Cardiac muscle cell (in vitro differentiated cells and primary cell): ENCODE results near the gene CDHR3. TPM values are rescaled to one million over a fixed set of nuclear protein-coding genes. Genes with fewer than 3 reads are reported as not detected.

Experiments used
- DNase-seq, 2 donors: peaks; one replicate each; pipeline versions ENCODE4 v3.0.0 to v3.0.0-alpha.2; 2010 to 2017; ENCODE audit warnings: low read depth in 1 of 2, low spot score in 1 of 2
- H3K27ac ChIP-seq: fragments of 200-600 bp; sonication (generic); 2 replicates; pipeline ENCODE4 v1.5.1; 2016
- H3K27me3 ChIP-seq: fragments of 200-600 bp; sonication (generic); 2 replicates; pipeline ENCODE4 v1.6.0; 2016; ENCODE audit warnings: control low read depth
- H3K36me3 ChIP-seq: fragments of 200-600 bp; sonication (generic); 2 replicates; pipeline ENCODE4 v1.5.1; 2016; ENCODE audit warnings: control low read depth
- H3K4me1 ChIP-seq: fragments of 200-600 bp; sonication (generic); 2 replicates; pipeline ENCODE4 v1.8.1; 2017; ENCODE audit warnings: low read depth, mild to moderate bottlenecking, mixed run types
- H3K4me3 ChIP-seq: fragments of 200-600 bp; sonication (generic); 2 replicates; pipeline ENCODE4 v1.5.1; 2016; ENCODE audit warnings: mild to moderate bottlenecking
- H3K9me3 ChIP-seq: fragments of 200-600 bp; sonication (generic); 2 replicates; pipeline ENCODE4 v1.5.1; 2017; ENCODE audit warnings: low read depth, mild to moderate bottlenecking, control low read depth
- polyA plus RNA-seq: library from polyadenylated mRNA; unstranded; fragments of >200 nt; fragmentation: Nextera tagmentation; extraction: Ambion mirVana; gene quantifications from 2 replicates; pipeline ENCODE4 v1.2.1, GENCODE V29; 2016
- total RNA-seq: library from RNA; depleted of rRNA; stranded (reverse); fragments of >200 nt; gene quantifications from 2 replicates; pipeline ENCODE4 v1.2.3, GENCODE V29; 2016
- TF ChIP-seq, protein P1 (sequence below): IDR thresholded peaks from 2 replicates; pipeline ENCODE4 v1.5.1; 2012; ENCODE audit warnings: low read depth, mild to moderate bottlenecking, low read length

CDHR3 gene
- total and polyA plus RNA-seq, 2 experiments from 2014 or later, result 9.3 to 12.2 TPM

DNA sequence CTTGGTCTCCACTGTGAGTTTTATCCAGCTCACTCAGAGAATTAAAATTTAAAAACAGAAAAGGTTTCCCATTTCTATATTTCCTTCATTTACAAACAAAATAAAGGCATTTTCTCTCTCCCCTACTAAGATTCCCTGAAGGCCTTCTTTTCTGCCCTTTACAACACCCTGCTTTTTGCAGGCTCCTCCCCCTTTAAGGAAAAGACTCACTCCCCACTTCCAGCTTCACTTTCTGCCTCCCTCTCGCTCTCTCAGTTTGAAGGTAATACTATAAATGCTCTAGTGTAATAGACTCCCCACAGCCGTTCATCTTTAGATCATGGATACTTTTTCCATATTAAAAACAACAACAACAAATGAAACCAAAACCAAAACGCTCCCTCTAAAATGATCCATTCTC is 53.3 kb downstream of the CDHR3 start:
- Histone ChIP-seq H3K9me3 (no peaks in the 10 kb centered on the region), H3K27me3 (no peaks in the 10 kb centered on the region), H3K27ac (no peak overlapping the region), H3K36me3 (no peaks in the 10 kb centered on the region), H3K4me3 (no peak overlapping the region), H3K4me1 (peaks cover 18% of the 10 kb centered on the region)
- no peak for DNase-seq
- TF ChIP-seq, protein P1, sequence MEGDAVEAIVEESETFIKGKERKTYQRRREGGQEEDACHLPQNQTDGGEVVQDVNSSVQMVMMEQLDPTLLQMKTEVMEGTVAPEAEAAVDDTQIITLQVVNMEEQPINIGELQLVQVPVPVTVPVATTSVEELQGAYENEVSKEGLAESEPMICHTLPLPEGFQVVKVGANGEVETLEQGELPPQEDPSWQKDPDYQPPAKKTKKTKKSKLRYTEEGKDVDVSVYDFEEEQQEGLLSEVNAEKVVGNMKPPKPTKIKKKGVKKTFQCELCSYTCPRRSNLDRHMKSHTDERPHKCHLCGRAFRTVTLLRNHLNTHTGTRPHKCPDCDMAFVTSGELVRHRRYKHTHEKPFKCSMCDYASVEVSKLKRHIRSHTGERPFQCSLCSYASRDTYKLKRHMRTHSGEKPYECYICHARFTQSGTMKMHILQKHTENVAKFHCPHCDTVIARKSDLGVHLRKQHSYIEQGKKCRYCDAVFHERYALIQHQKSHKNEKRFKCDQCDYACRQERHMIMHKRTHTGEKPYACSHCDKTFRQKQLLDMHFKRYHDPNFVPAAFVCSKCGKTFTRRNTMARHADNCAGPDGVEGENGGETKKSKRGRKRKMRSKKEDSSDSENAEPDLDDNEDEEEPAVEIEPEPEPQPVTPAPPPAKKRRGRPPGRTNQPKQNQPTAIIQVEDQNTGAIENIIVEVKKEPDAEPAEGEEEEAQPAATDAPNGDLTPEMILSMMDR, result no peak

DNA sequence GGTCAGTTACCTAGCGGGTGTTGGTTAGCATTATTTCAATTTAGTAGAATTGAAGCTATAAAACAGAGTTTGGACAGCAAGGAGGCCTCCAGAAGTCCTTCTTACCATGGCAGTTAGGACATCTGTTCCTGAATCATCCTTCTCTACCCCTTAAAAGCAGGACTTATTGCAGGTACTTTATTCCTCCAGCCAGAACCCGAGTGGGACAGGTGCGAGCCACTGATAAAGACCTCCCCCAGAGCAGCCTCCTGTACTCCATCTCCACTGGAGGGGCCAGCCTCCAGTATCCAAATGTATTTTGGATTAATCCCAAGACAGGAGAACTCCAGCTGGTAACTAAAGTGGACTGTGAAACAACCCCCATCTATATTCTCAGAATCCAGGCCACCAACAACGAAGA is 54.6 kb downstream of the CDHR3 start:
- TF ChIP-seq, protein P1, result no peak
- H3K36me3 ChIP-seq, result no peaks in the 10 kb centered on the region
- no peak overlapping the region for H3K27ac ChIP-seq
- H3K9me3 ChIP-seq, result no peaks in the 10 kb centered on the region
- H3K4me1 ChIP-seq, result peaks cover 28% of the 10 kb centered on the region
- no peak overlapping the region for H3K4me3 ChIP-seq
- no peaks in the 10 kb centered on the region for H3K27me3 ChIP-seq
- DNase-seq, result no peak

DNA sequence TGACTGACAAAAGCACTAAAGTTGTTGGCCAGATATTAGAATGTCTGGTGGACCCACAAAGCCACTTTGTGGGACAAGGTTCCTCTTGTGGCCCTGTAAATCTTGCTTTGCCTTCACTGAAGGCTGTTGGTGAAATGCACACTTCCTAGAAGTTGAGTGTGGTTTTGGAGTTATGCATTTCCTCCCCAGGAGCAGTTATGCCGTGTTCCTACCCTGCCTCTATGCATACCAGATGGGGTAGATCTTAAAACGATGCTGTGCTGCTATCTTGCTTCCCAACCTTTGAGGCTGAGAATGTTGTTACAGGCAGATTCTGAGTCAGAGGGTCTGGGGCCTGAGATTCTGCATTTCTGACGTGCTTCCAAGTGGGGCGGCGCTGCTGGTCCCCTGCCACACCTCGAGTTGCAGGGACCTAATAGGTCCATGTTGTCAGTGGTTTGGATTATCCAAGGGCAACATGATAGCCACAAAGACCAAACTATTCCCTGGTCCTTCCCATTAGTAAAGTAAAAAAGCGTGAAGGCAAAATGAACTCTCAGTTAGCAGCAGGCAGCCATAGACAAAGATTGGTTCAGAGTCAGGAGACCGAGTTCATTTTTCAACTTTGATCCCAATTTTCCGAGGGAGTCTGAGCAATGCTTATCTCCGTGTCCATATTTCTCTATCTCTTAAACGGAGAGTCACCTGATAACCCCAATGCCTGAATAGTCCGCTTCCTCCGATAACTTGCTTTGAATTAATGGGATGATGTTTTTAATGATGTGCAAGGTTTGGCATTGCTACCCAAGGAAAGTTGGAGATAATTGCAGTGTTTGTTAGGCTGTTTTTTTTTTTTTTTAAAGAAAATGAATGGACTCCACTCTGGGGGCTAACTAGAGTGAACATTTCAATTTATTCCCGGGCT is 55.8 kb downstream of the CDHR3 start:
- Histone ChIP-seq H3K4me1 (peaks cover 30% of the 10 kb centered on the region), H3K27ac (no peak overlapping the region), H3K4me3 (no peak overlapping the region), H3K27me3 (no peaks in the 10 kb centered on the region), H3K9me3 (no peaks in the 10 kb centered on the region), H3K36me3 (no peaks in the 10 kb centered on the region)
- TF ChIP-seq, protein P1, result no peak
- peak in 1 of 2 donors; percentile 61 for DNase-seq

DNA sequence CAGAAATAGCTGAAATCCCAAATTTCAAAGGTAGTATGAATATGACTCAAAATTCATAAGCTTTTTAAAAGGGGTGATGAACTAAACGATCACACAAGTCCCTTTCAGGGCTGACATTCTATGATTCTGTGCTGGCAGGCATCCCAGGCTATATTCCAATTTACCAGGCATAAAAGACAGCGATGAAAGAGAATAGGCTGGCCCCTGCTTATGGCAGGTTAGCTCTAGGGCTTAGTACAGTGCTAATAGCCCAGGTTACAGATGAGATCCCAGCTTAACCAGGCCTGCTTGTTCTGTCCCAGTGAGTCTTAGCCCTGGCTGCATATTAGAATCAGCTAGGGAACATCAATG is 56.4 kb downstream of the CDHR3 start:
- H3K27me3 ChIP-seq, result no peaks in the 10 kb centered on the region
- H3K27ac ChIP-seq, result no peak overlapping the region
- H3K9me3 ChIP-seq, result no peaks in the 10 kb centered on the region
- TF ChIP-seq, protein P1, result no peak
- no peaks in the 10 kb centered on the region for H3K36me3 ChIP-seq
- peaks cover 32% of the 10 kb centered on the region for H3K4me1 ChIP-seq
- no peak overlapping the region for H3K4me3 ChIP-seq
- no peak for DNase-seq

DNA sequence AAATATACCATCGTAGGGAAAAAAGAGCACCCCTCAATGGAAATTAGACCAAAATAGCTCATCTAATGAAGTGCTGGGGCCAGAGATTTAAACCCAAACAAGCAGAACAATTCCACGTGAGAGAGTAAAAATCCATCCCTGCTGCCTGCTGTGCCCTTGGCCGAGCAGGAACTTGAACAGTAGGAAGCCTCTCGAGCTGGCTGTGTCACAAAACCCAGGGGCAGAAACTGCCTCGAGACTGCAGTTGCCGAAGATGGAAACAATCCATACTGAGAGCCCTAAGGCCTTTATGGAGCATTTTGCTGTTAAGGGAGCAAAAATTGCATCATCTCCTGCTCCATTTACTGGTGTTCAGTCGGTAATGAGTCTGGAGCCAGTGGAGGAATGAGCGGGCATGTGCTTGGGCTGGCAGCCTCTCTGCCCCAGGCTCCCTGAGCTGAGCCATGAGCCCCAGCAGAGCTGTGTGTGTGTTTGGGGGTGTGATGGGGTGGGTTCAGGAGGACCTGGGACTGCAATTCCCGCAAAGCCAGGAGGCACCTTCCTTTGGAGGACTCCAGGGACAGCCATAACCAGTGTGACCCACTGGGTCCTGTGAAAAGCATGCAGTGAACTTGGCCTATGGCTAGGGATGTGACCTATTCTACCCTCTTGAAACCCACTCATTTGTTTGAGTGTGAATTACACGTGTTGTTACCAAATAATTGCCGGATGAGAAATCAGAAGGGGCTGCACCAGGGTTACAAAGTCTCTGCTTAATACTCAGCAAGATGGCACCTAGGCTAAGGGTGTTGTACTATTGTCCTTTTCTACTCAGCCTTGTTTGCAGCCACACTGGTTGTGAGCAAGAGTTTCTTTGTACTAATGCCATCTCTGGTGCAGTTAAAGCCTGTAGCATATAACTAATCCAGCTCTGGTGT is 58.3 kb downstream of the CDHR3 start:
- peak in 1 of 2 donors; percentile 43 for DNase-seq
- Histone ChIP-seq H3K36me3 (no peaks in the 10 kb centered on the region), H3K27ac (peak overlapping the region; percentile 52), H3K4me1 (peaks cover 21% of the 10 kb centered on the region), H3K4me3 (no peak overlapping the region), H3K9me3 (no peaks in the 10 kb centered on the region), H3K27me3 (no peaks in the 10 kb centered on the region)
- TF ChIP-seq, protein P1, result no peak
